GM23338 (cell line): ENCODE measurements around the gene LIME1. TPM values are rescaled to one million over a fixed set of nuclear protein-coding genes. Genes with fewer than 3 reads are reported as not detected.

Experiments used
- ATAC-seq: fragments of 200-7000 bp; cut with Tn5 transposase; 3 replicates; pipeline ENCODE4 v1.9.1; 2020
- DNase-seq: peaks from one replicate; pipeline ENCODE4 v3.0.0-alpha.2; 2015; ENCODE audit warnings: low spot score
- H2AFZ ChIP-seq: fragments of 200-600 bp; sonication (generic); 2 replicates; pipeline ENCODE4 v1.8.0; 2016; ENCODE audit warnings: antibody characterized with exemption, mild to moderate bottlenecking, moderate library complexity
- H3F3A ChIP-seq: fragments of 200-600 bp; sonication (generic); replicated peaks from 2 replicates; pipeline ENCODE4 v1.8.0; 2017; ENCODE audit warnings: antibody characterized with exemption, mixed run types, low read depth
- H3K27ac ChIP-seq: fragments of 200-600 bp; sonication (generic); 2 replicates; pipeline ENCODE4 v1.6.1; 2016; ENCODE audit warnings: low read depth
- H3K27me3 ChIP-seq: fragments of 200-600 bp; sonication (generic); 2 replicates; pipeline ENCODE4 v1.8.0; 2016; ENCODE audit warnings: mild to moderate bottlenecking, mixed run types, moderate library complexity; ENCODE audit not compliant: insufficient read depth
- H3K36me3 ChIP-seq: fragments of 200-600 bp; sonication (generic); 2 replicates; pipeline ENCODE4 v1.8.0; 2016; ENCODE audit warnings: mild to moderate bottlenecking; ENCODE audit not compliant: insufficient read depth
- H3K4me1 ChIP-seq: fragments of 200-600 bp; sonication (generic); 2 replicates; pipeline ENCODE4 v1.8.0; 2016; ENCODE audit warnings: mild to moderate bottlenecking, moderate library complexity; ENCODE audit not compliant: insufficient read depth
- H3K4me2 ChIP-seq: fragments of 200-600 bp; sonication (generic); 2 replicates; pipeline ENCODE4 v1.7.1; 2017; ENCODE audit warnings: mixed run types
- H3K4me3 ChIP-seq: fragments of 200-600 bp; sonication (generic); 2 replicates; pipeline ENCODE4 v1.6.1; 2016; ENCODE audit warnings: mixed run types
- H3K79me2 ChIP-seq: fragments of 200-600 bp; sonication (generic); replicated peaks from 2 replicates; pipeline ENCODE4 v1.8.0; 2017; ENCODE audit warnings: mild to moderate bottlenecking; ENCODE audit not compliant: insufficient read depth
- H3K9me2 ChIP-seq: fragments of 200-600 bp; sonication (generic); 2 replicates; pipeline ENCODE4 v1.8.0; 2017; ENCODE audit not compliant: insufficient read depth
- H4K20me1 ChIP-seq: fragments of 200-600 bp; sonication (generic); replicated peaks from 2 replicates; pipeline ENCODE4 v1.8.0; 2017; ENCODE audit warnings: mild to moderate bottlenecking; ENCODE audit not compliant: insufficient read depth
- H3K27ac Mint-ChIP-seq: 2 replicates; pipeline ENCODE4 v1.8.0; 2020; ENCODE audit warnings: inconsistent platforms, mild to moderate bottlenecking, moderate library complexity, mixed read lengths
- H3K27me3 Mint-ChIP-seq: 3 replicates; pipeline ENCODE4 v1.8.0; 2022; ENCODE audit warnings: low read depth, mild to moderate bottlenecking, moderate library complexity, mixed read lengths, inconsistent platforms; ENCODE audit not compliant: insufficient read depth, poor library complexity
- H3K36me3 Mint-ChIP-seq: 3 replicates; pipeline ENCODE4 v1.8.0; 2021; ENCODE audit warnings: low read depth, mild to moderate bottlenecking, inconsistent platforms, moderate library complexity, mixed read lengths
- H3K4me1 Mint-ChIP-seq: 3 replicates; pipeline ENCODE4 v1.8.0; 2020; ENCODE audit warnings: mild to moderate bottlenecking, inconsistent platforms, mixed read lengths
- H3K4me3 Mint-ChIP-seq: 3 replicates; pipeline ENCODE4 v1.8.0; 2021; ENCODE audit warnings: moderate library complexity, mild to moderate bottlenecking, inconsistent platforms, mixed read lengths
- H3K9me3 Mint-ChIP-seq: 3 replicates; pipeline ENCODE4 v1.8.0; 2020; ENCODE audit warnings: moderate library complexity, mild to moderate bottlenecking, inconsistent platforms, mixed read lengths
- CREB1 ChIP-seq: fragments of 250-450 bp; sonication (Bioruptor Pico); IDR thresholded peaks from 2 replicates; pipeline ENCODE4 v1.5.0; 2020; ENCODE audit warnings: low read depth, mild to moderate bottlenecking, moderate library complexity
- EZH2 ChIP-seq: fragments of 200-600 bp; sonication (generic); IDR thresholded peaks from one replicate; pipeline ENCODE4 v1.8.0; 2017; ENCODE audit warnings: antibody characterized with exemption, mild to moderate bottlenecking, low read depth; ENCODE audit not compliant: unreplicated experiment
- POLR2AphosphoS5 ChIP-seq: IDR thresholded peaks from 2 replicates; pipeline ENCODE4 v1.6.1; 2016; ENCODE audit warnings: antibody characterized with exemption, low read depth
- STAT1 ChIP-seq: IDR thresholded peaks from one replicate; pipeline ENCODE4 v1.6.1; 2016; ENCODE audit warnings: antibody characterized with exemption; ENCODE audit not compliant: unreplicated experiment
- ZNF114 ChIP-seq: fragments of 250-450 bp; sonication (Bioruptor Pico); IDR thresholded peaks from 2 replicates; pipeline ENCODE4 v1.5.0; 2020; ENCODE audit warnings: mild to moderate bottlenecking, moderate library complexity
- ZNF331 ChIP-seq: fragments of 250-450 bp; sonication (Bioruptor Pico); IDR thresholded peaks from 2 replicates; pipeline ENCODE4 v1.5.0; 2020; ENCODE audit warnings: low read depth, mild to moderate bottlenecking, moderate library complexity
- polyA plus RNA-seq: library from polyadenylated mRNA; unstranded; fragments of >200 nt; fragmentation: Nextera tagmentation; extraction: Ambion mirVana; gene quantifications from 2 replicates; pipeline ENCODE4 v1.2.1, GENCODE V29; 2016
- total RNA-seq: library from RNA; depleted of rRNA; stranded (reverse); fragments of >200 nt; shearing (Covaris generic); gene quantifications from 2 replicates; pipeline ENCODE4 v1.2.3, GENCODE V29; 2014
- TF ChIP-seq, protein P1 (sequence below): fragments of 250-450 bp; sonication (Bioruptor Pico); IDR thresholded peaks from 2 replicates; pipeline ENCODE4 v1.5.0; 2020; ENCODE audit warnings: mild to moderate bottlenecking, moderate library complexity
- TF ChIP-seq, protein P2 (sequence below): IDR thresholded peaks from 2 replicates; pipeline ENCODE4 v1.6.1; 2016; ENCODE audit warnings: antibody characterized with exemption
- TF ChIP-seq, protein P3 (sequence below), 2 experiments: fragments of 200-600 bp in 1 of 2; sonication (generic) in 1 of 2; conservative IDR thresholded peaks; 2 replicates each; pipeline versions ENCODE4 v1.5.1 to v1.6.1; 2016 to 2017; ENCODE audit warnings: antibody characterized with exemption in 2 of 2, low read depth in 2 of 2, mild to moderate bottlenecking in 2 of 2, moderate library complexity in 1 of 2

LIME1 gene
- total and polyA plus RNA-seq, 2 experiments from 2014 or later = 4.7 to 12.2 TPM

DNA sequence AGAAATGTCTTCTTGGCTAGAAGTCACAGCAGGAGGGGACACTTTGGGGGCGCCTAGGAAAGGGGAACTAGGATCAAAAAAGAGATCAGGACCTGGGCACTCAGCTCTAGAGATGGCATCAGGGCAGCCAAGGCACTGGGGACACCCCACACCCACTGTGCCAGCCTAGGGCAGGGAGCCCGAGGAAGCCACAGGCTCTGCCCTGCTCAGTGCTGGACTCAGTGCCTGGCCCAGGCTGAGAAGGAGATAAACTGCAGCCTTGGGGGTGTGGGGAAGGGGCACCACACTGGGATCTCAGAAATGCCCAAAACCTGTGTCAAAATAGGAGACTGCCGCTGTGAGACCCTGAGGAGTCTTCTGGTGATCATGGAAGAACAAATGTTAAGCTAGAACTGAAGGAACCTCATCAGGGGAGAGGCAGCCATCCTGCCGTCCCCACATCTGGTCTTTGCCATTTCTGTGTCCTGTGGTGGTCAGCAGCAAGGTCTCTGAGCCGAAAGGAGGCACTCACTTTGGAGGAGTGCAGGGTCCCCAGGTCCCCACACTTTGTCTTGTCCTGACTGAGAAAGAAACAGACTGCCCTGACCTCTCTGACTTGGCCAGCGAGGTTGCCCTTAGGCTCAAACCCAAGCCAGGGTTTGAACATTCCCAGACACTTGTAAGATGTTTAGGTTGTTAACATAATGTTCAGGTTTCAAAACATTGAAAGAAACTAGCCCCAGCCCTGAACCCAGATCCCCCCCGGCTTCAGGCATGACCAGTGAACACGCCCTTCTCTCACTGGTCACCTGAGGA is 31.0 kb upstream of the LIME1 start:
- H3K4me1 Mint-ChIP-seq = peaks cover 10% of the 10 kb centered on the region
- Histone ChIP-seq H3K9me2 (no peaks in the 10 kb centered on the region), H3F3A (peaks cover 9% of the 10 kb centered on the region; the same call in 1 of the 2 replicates), H3K4me3 (no peak overlapping the region), H3K36me3 (no peaks in the 10 kb centered on the region), H3K27me3 (no peaks in the 10 kb centered on the region), H3K27ac (no peak overlapping the region), H3K79me2 (peaks cover 28% of the 10 kb centered on the region), H3K4me1 (no peaks in the 10 kb centered on the region; the same call in 1 of the 2 replicates), H4K20me1 (peaks cover 14% of the 10 kb centered on the region), H3K4me2 (no peak overlapping the region), H2AFZ (no peak overlapping the region)
- H3K27ac Mint-ChIP-seq = no peak overlapping the region
- H3K9me3 Mint-ChIP-seq = no peaks in the 10 kb centered on the region
- TF ChIP-seq, protein P1, sequence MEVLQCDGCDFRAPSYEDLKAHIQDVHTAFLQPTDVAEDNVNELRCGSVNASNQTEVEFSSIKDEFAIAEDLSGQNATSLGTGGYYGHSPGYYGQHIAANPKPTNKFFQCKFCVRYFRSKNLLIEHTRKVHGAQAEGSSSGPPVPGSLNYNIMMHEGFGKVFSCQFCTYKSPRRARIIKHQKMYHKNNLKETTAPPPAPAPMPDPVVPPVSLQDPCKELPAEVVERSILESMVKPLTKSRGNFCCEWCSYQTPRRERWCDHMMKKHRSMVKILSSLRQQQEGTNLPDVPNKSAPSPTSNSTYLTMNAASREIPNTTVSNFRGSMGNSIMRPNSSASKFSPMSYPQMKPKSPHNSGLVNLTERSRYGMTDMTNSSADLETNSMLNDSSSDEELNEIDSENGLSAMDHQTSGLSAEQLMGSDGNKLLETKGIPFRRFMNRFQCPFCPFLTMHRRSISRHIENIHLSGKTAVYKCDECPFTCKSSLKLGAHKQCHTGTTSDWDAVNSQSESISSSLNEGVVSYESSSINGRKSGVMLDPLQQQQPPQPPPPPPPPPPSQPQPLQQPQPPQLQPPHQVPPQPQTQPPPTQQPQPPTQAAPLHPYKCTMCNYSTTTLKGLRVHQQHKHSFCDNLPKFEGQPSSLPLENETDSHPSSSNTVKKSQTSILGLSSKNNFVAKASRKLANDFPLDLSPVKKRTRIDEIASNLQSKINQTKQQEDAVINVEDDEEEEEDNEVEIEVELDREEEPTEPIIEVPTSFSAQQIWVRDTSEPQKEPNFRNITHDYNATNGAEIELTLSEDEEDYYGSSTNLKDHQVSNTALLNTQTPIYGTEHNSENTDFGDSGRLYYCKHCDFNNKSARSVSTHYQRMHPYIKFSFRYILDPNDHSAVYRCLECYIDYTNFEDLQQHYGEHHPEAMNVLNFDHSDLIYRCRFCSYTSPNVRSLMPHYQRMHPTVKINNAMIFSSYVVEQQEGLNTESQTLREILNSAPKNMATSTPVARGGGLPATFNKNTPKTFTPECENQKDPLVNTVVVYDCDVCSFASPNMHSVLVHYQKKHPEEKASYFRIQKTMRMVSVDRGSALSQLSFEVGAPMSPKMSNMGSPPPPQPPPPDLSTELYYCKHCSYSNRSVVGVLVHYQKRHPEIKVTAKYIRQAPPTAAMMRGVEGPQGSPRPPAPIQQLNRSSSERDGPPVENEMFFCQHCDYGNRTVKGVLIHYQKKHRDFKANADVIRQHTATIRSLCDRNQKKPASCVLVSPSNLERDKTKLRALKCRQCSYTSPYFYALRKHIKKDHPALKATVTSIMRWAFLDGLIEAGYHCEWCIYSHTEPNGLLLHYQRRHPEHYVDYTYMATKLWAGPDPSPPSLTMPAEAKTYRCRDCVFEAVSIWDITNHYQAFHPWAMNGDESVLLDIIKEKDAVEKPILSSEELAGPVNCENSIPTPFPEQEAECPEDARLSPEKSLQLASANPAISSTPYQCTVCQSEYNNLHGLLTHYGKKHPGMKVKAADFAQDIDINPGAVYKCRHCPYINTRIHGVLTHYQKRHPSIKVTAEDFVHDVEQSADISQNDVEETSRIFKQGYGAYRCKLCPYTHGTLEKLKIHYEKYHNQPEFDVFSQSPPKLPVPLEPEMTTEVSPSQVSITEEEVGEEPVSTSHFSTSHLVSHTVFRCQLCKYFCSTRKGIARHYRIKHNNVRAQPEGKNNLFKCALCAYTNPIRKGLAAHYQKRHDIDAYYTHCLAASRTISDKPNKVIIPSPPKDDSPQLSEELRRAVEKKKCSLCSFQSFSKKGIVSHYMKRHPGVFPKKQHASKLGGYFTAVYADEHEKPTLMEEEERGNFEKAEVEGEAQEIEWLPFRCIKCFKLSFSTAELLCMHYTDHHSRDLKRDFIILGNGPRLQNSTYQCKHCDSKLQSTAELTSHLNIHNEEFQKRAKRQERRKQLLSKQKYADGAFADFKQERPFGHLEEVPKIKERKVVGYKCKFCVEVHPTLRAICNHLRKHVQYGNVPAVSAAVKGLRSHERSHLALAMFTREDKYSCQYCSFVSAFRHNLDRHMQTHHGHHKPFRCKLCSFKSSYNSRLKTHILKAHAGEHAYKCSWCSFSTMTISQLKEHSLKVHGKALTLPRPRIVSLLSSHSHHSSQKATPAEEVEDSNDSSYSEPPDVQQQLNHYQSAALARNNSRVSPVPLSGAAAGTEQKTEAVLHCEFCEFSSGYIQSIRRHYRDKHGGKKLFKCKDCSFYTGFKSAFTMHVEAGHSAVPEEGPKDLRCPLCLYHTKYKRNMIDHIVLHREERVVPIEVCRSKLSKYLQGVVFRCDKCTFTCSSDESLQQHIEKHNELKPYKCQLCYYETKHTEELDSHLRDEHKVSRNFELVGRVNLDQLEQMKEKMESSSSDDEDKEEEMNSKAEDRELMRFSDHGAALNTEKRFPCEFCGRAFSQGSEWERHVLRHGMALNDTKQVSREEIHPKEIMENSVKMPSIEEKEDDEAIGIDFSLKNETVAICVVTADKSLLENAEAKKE (CRISPR knock-in tag) = no peak
- peaks cover 12% of the 10 kb centered on the region for H3K27me3 Mint-ChIP-seq
- peaks cover 26% of the 10 kb centered on the region for H3K36me3 Mint-ChIP-seq
- peak overlapping the region; percentile 32 for H3K4me3 Mint-ChIP-seq
- no peak for DNase-seq
- ATAC-seq = no peak

DNA sequence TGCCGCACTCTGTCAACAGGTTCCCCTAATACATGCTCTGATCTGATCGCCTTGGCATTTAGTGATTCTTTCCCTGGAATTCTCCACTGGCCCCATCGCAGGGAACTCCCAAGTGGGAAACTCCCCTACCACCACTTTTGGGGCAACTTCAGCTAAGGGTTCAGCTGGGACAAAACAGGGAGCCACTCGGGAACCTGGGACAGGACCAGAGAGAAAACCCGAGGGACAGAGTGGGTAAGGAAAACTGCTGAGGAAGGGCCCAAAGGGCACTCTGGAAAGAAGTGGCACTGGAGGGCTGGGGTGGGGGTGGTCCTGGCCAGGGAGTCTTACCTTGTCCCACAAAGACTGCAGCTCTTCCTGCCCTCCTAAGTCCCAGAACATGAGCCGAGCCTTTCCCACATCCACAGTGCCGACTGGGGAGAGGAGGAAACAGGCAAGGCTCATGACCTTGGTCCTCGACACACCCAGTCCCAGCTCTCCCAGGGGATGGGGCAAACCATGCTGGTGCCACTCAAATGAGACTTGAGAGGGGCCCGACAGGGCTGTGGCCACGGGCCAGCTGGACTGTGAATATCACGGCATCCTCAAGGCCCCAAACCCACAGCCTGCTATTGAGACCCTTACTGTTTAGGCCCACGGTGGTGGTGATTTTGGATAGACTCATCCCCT is 30.3 kb upstream of the LIME1 start:
- Histone ChIP-seq H3K79me2 (peaks cover 35% of the 10 kb centered on the region), H3K4me3 (peak overlapping the region; percentile 85), H3K27me3 (no peaks in the 10 kb centered on the region), H3K9me2 (no peaks in the 10 kb centered on the region), H3K27ac (no peak overlapping the region), H2AFZ (no peak overlapping the region), H3F3A (peaks cover 11% of the 10 kb centered on the region; the same call in 1 of the 2 replicates), H3K4me1 (no peaks in the 10 kb centered on the region; the same call in 1 of the 2 replicates), H4K20me1 (peaks cover 14% of the 10 kb centered on the region), H3K36me3 (no peaks in the 10 kb centered on the region), H3K4me2 (peak overlapping the region; percentile 93)
- Mint-ChIP-seq H3K4me3 (peak overlapping the region; percentile 88), H3K27ac (no peak overlapping the region), H3K4me1 (peaks cover 10% of the 10 kb centered on the region), H3K9me3 (no peaks in the 10 kb centered on the region), H3K36me3 (peaks cover 33% of the 10 kb centered on the region), H3K27me3 (peaks cover 12% of the 10 kb centered on the region)
- DNase-seq (no peak), ATAC-seq (no peak)
- TF ChIP-seq, protein P2, sequence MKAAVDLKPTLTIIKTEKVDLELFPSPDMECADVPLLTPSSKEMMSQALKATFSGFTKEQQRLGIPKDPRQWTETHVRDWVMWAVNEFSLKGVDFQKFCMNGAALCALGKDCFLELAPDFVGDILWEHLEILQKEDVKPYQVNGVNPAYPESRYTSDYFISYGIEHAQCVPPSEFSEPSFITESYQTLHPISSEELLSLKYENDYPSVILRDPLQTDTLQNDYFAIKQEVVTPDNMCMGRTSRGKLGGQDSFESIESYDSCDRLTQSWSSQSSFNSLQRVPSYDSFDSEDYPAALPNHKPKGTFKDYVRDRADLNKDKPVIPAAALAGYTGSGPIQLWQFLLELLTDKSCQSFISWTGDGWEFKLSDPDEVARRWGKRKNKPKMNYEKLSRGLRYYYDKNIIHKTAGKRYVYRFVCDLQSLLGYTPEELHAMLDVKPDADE = no peak
- TF ChIP-seq, protein P3, sequence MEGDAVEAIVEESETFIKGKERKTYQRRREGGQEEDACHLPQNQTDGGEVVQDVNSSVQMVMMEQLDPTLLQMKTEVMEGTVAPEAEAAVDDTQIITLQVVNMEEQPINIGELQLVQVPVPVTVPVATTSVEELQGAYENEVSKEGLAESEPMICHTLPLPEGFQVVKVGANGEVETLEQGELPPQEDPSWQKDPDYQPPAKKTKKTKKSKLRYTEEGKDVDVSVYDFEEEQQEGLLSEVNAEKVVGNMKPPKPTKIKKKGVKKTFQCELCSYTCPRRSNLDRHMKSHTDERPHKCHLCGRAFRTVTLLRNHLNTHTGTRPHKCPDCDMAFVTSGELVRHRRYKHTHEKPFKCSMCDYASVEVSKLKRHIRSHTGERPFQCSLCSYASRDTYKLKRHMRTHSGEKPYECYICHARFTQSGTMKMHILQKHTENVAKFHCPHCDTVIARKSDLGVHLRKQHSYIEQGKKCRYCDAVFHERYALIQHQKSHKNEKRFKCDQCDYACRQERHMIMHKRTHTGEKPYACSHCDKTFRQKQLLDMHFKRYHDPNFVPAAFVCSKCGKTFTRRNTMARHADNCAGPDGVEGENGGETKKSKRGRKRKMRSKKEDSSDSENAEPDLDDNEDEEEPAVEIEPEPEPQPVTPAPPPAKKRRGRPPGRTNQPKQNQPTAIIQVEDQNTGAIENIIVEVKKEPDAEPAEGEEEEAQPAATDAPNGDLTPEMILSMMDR (conservative IDR thresholded peaks at IDR 0.05; ENCODE audit: low read depth in 2 of 2) = no peak
- TF ChIP-seq EZH2 (no peak), STAT1 (no peak), POLR2AphosphoS5 (no peak), ZNF114 (CRISPR knock-in tag) (no peak), ZNF331 (CRISPR knock-in tag) (no peak), CREB1 (CRISPR knock-in tag) (no peak)
